Nephron progenitor cell (in vitro differentiated cells): ENCODE measurements around the gene PDCD4.
"Not testable (repeated sequence)": the region's sequence is repeated elsewhere in the genome, so short reads cannot be mapped to it uniquely, and the experiment has no call there.

Experiments
- DNase-seq: peaks from one replicate; pipeline ENCODE4 v3.0.0; 2021
- H3K27ac Mint-ChIP-seq: 2 replicates; pipeline ENCODE4 v1.8.0; 2021; ENCODE audit warnings: mild to moderate bottlenecking, moderate library complexity, mixed read lengths
- H3K27me3 Mint-ChIP-seq: 2 replicates; pipeline ENCODE4 v1.8.0; 2021; ENCODE audit warnings: mild to moderate bottlenecking, low read depth, mixed read lengths; ENCODE audit not compliant: poor library complexity
- H3K36me3 Mint-ChIP-seq: 2 replicates; pipeline ENCODE4 v1.8.0; 2021; ENCODE audit warnings: low read depth, mixed read lengths
- H3K4me1 Mint-ChIP-seq: 2 replicates; pipeline ENCODE4 v1.8.0; 2021; ENCODE audit warnings: mixed read lengths
- H3K4me3 Mint-ChIP-seq: 2 replicates; pipeline ENCODE4 v1.8.0; 2021; ENCODE audit warnings: mild to moderate bottlenecking, moderate library complexity, mixed read lengths
- H3K9me3 Mint-ChIP-seq: 2 replicates; pipeline ENCODE4 v1.8.0; 2021; ENCODE audit warnings: mild to moderate bottlenecking, moderate library complexity, mixed read lengths
- CTCF ChIP-seq: fragments of 200-600 bp; sonication (generic); IDR thresholded peaks from 2 replicates; pipeline ENCODE4 v1.5.0; 2021; ENCODE audit warnings: antibody characterized with exemption

PDCD4 gene

GRCh38 chr10:110915035-110915434 is 43.3 kb downstream of the PDCD4 start:
- no peak overlapping the region for H3K27ac Mint-ChIP-seq
- H3K9me3 Mint-ChIP-seq: no peaks in the 10 kb centered on the region
- H3K4me1 Mint-ChIP-seq: peaks cover 26% of the 10 kb centered on the region
- no peak for TF ChIP-seq CTCF
- no peak overlapping the region for H3K4me3 Mint-ChIP-seq
- H3K36me3 Mint-ChIP-seq: no peaks in the 10 kb centered on the region
- DNase-seq: no peak
- H3K27me3 Mint-ChIP-seq: no peaks in the 10 kb centered on the region

- not testable (repeated sequence) for H3K4me3 Mint-ChIP-seq, H3K27me3 Mint-ChIP-seq
Observed at GRCh38 chr10:110915600-110915999, 43.9 kb downstream of the PDCD4 start.

GRCh38 chr10:110916554-110917346 is 45.0 kb downstream of the PDCD4 start:
- H3K27ac Mint-ChIP-seq: no peak overlapping the region
- peak overlapping the region; percentile 96 for H3K4me3 Mint-ChIP-seq
- no peak for DNase-seq
- peaks cover 42% of the 10 kb centered on the region for H3K4me1 Mint-ChIP-seq
- H3K27me3 Mint-ChIP-seq: no peaks in the 10 kb centered on the region
- H3K9me3 Mint-ChIP-seq: no peaks in the 10 kb centered on the region
- TF ChIP-seq CTCF: no peak
- no peaks in the 10 kb centered on the region for H3K36me3 Mint-ChIP-seq

More at GRCh38 chr10:110915600-110915999, 43.9 kb downstream of the PDCD4 start:
- DNase-seq, H3K36me3 Mint-ChIP-seq, H3K27ac Mint-ChIP-seq, H3K9me3 Mint-ChIP-seq: not testable (repeated sequence)
- H3K4me1 Mint-ChIP-seq: peaks cover 31% of the 10 kb centered on the region

- Mint-ChIP-seq H3K27ac (peak overlapping the region; percentile 89), H3K4me3 (peak overlapping the region; percentile 96), H3K36me3 (no peaks in the 10 kb centered on the region), H3K9me3 (no peaks in the 10 kb centered on the region), H3K27me3 (no peaks in the 10 kb centered on the region), H3K4me1 (peaks cover 52% of the 10 kb centered on the region)
- TF ChIP-seq CTCF: no peak
- peak; percentile 96 for DNase-seq
Observed at GRCh38 chr10:110918269-110918642, 46.5 kb downstream of the PDCD4 start.

- no peak for TF ChIP-seq CTCF
- Mint-ChIP-seq H3K27me3 (no peaks in the 10 kb centered on the region), H3K4me3 (peak within 1 kb of the TSS; percentile 96), H3K9me3 (no peaks in the 10 kb centered on the region), H3K36me3 (no peaks in the 10 kb centered on the region), H3K4me1 (peaks cover 54% of the 10 kb centered on the region), H3K27ac (peak within 1 kb of the TSS; percentile 100)
- DNase-seq: no peak
Observed at GRCh38 chr10:110918643-110919348, 47.1 kb downstream of the PDCD4 start, which contains the start of gene BBIP1. TSS of gene BBIP1 (minus strand) at chr10:110919180. CDS start at chr10:110918157, 1,023 bp downstream.

- H3K4me3 Mint-ChIP-seq: peak within 1 kb of the TSS; percentile 96
- no peaks in the 10 kb centered on the region for H3K27me3 Mint-ChIP-seq
- H3K36me3 Mint-ChIP-seq: no peaks in the 10 kb centered on the region
- no peak for TF ChIP-seq CTCF
- H3K27ac Mint-ChIP-seq: peak within 1 kb of the TSS; percentile 100
- H3K9me3 Mint-ChIP-seq: no peaks in the 10 kb centered on the region
- peak; percentile 95 for DNase-seq
- peaks cover 54% of the 10 kb centered on the region for H3K4me1 Mint-ChIP-seq
Observed at GRCh38 chr10:110919349-110919931, 47.7 kb downstream of the PDCD4 start, which contains the start of gene SHOC2. TSS of gene SHOC2 (plus strand) at chr10:110919604. CDS start at chr10:110964359, 44,755 bp downstream.
